AG20443 (cell line): Measurements from ENCODE around the gene SLC1A3.
"Not testable (repeated sequence)": the region's sequence is repeated elsewhere in the genome, so short reads cannot be mapped to it uniquely, and the experiment has no call there.

Experiments used
- DNase-seq: peaks from one replicate; pipeline ENCODE4 v3.0.0; 2012; ENCODE audit warnings: low spot score, mixed read lengths

The SLC1A3 gene

GRCh38 chr5:36606428-36607113 is at the start of gene SLC1A3:
TSS of gene SLC1A3 (plus strand) at chr5:36606606. CDS start at chr5:36608424, 1,818 bp downstream.
- DNase-seq: peak; percentile 74

- DNase-seq: no peak
Measured at GRCh38 chr5:36558641-36559040, 47.8 kb upstream of the SLC1A3 start.

- no peak for DNase-seq
Measured at GRCh38 chr5:36561601-36562000, 44.8 kb upstream of the SLC1A3 start.

- peak; percentile 52 for DNase-seq
Measured at GRCh38 chr5:36569491-36569890, 36.9 kb upstream of the SLC1A3 start.

- DNase-seq: no peak
Measured at GRCh38 chr5:36570301-36571095, 35.9 kb upstream of the SLC1A3 start.

GRCh38 chr5:36571401-36572042 is 34.9 kb upstream of the SLC1A3 start:
- no peak for DNase-seq

GRCh38 chr5:36573438-36573837 is 33.0 kb upstream of the SLC1A3 start:
- peak; percentile 60 for DNase-seq

- DNase-seq: no peak
Measured at GRCh38 chr5:36575361-36575781, 31.0 kb upstream of the SLC1A3 start.

- DNase-seq: no peak
Measured at GRCh38 chr5:36576721-36577120, 29.7 kb upstream of the SLC1A3 start.

GRCh38 chr5:36579858-36580257 is 26.5 kb upstream of the SLC1A3 start:
- not testable (repeated sequence) for DNase-seq

- no peak for DNase-seq
Measured at GRCh38 chr5:36581070-36581469, 25.3 kb upstream of the SLC1A3 start.

- DNase-seq: no peak
Measured at GRCh38 chr5:36584009-36584875, 22.2 kb upstream of the SLC1A3 start.

GRCh38 chr5:36585701-36586100 is 20.7 kb upstream of the SLC1A3 start:
- no peak for DNase-seq

GRCh38 chr5:36587354-36587753 is 19.1 kb upstream of the SLC1A3 start:
- no peak for DNase-seq

GRCh38 chr5:36589735-36590134 is 16.7 kb upstream of the SLC1A3 start:
- not testable (repeated sequence) for DNase-seq

- DNase-seq: no peak
Measured at GRCh38 chr5:36590513-36591286, 15.7 kb upstream of the SLC1A3 start.

- DNase-seq: no peak
Measured at GRCh38 chr5:36593867-36594266, 12.5 kb upstream of the SLC1A3 start.

- DNase-seq: no peak
Measured at GRCh38 chr5:36596247-36596646, 10.2 kb upstream of the SLC1A3 start.

GRCh38 chr5:36596756-36597155 is 9.7 kb upstream of the SLC1A3 start:
- no peak for DNase-seq

- no peak for DNase-seq
Measured at GRCh38 chr5:36598045-36598444, 8.4 kb upstream of the SLC1A3 start.
